Endothelial cell (in vitro differentiated cells): ENCODE measurements around the gene DCLK2. TPM values are rescaled to one million over a fixed set of nuclear protein-coding genes. Genes with fewer than 3 reads are reported as not detected.

Experiments used
- DNase-seq: peaks from one replicate; pipeline ENCODE4 v3.0.0; 2021; ENCODE audit warnings: low spot score
- H3K27ac Mint-ChIP-seq: one replicate; pipeline ENCODE4 v1.8.0; 2021; ENCODE audit warnings: mixed read lengths, inconsistent platforms; ENCODE audit not compliant: unreplicated experiment
- H3K27me3 Mint-ChIP-seq: one replicate; pipeline ENCODE4 v1.8.0; 2021; ENCODE audit warnings: mild to moderate bottlenecking, moderate library complexity, mixed read lengths, inconsistent platforms; ENCODE audit not compliant: unreplicated experiment
- H3K36me3 Mint-ChIP-seq: one replicate; pipeline ENCODE4 v1.8.0; 2021; ENCODE audit warnings: mild to moderate bottlenecking, low read depth, mixed read lengths, inconsistent platforms; ENCODE audit not compliant: unreplicated experiment
- H3K4me1 Mint-ChIP-seq: one replicate; pipeline ENCODE4 v1.8.0; 2021; ENCODE audit warnings: mild to moderate bottlenecking, mixed read lengths, inconsistent platforms; ENCODE audit not compliant: unreplicated experiment
- H3K4me3 Mint-ChIP-seq: one replicate; pipeline ENCODE4 v1.8.0; 2021; ENCODE audit warnings: mild to moderate bottlenecking, mixed read lengths, inconsistent platforms; ENCODE audit not compliant: unreplicated experiment
- H3K9me3 Mint-ChIP-seq: one replicate; pipeline ENCODE4 v1.8.0; 2021; ENCODE audit warnings: mixed read lengths, inconsistent platforms; ENCODE audit not compliant: unreplicated experiment
- total RNA-seq: library from RNA; stranded (reverse); fragmentation: NEBNext Ultra II Directional; extraction: Animal tissue kit (Norgen Biotek cat#: 25700); gene quantifications from one replicate; pipeline ENCODE4 v1.2.1, GENCODE V29; 2021; ENCODE audit not compliant: unreplicated experiment
- TF ChIP-seq, protein P1 (sequence below): fragments of 200-600 bp; sonication (generic); IDR thresholded peaks from one replicate; pipeline ENCODE4 v1.5.0; 2021; ENCODE audit warnings: antibody characterized with exemption; ENCODE audit not compliant: unreplicated experiment

DCLK2 gene
- total RNA-seq, 1 donor from 2014 or later, result 7.8 TPM

DNA sequence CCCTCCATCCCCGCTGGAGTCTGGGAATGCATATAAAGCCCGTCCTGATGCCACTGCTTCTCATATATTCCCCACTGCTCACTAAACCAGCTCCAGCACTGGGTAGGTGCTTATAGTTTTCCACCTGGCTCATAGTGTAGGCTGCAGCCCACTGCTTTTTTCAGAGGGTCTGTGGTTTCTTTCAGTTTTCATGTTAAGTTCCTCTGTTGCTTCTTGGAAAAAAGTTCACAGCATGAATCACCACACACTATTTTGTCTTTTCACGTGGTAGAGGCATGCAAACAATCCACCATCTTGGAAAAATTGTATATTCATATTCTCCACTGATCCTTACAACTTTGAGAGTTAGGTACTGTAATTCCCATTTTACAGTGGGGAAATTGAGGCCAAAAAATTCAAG lies 39.4 kb downstream of the DCLK2 start:
- TF ChIP-seq, protein P1, sequence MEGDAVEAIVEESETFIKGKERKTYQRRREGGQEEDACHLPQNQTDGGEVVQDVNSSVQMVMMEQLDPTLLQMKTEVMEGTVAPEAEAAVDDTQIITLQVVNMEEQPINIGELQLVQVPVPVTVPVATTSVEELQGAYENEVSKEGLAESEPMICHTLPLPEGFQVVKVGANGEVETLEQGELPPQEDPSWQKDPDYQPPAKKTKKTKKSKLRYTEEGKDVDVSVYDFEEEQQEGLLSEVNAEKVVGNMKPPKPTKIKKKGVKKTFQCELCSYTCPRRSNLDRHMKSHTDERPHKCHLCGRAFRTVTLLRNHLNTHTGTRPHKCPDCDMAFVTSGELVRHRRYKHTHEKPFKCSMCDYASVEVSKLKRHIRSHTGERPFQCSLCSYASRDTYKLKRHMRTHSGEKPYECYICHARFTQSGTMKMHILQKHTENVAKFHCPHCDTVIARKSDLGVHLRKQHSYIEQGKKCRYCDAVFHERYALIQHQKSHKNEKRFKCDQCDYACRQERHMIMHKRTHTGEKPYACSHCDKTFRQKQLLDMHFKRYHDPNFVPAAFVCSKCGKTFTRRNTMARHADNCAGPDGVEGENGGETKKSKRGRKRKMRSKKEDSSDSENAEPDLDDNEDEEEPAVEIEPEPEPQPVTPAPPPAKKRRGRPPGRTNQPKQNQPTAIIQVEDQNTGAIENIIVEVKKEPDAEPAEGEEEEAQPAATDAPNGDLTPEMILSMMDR, result no peak
- peaks cover 4% of the 10 kb centered on the region for H3K27me3 Mint-ChIP-seq
- H3K4me3 Mint-ChIP-seq, result no peak overlapping the region
- no peaks in the 10 kb centered on the region for H3K4me1 Mint-ChIP-seq
- no peaks in the 10 kb centered on the region for H3K9me3 Mint-ChIP-seq
- H3K36me3 Mint-ChIP-seq, result no peaks in the 10 kb centered on the region
- no peak overlapping the region for H3K27ac Mint-ChIP-seq
- DNase-seq, result no peak

DNA sequence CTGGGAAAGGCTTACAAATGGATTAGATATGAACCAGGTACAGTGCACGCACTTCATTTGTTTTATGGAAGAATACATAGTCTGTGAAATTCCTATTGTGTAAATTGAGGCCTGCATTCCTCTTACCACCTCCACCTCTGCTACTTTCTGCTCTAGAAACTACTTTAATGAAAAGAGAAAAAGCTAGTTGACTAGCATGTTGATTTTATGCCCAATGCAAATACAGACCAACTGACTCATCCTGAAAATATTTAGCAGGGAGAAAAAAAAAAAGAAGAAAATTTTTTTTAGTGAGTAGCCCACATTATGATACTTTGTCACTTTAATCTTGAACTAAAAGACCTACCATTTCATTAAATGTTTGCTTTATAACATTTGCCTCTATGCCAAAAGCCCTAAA lies 41.2 kb downstream of the DCLK2 start:
- no peak overlapping the region for H3K4me3 Mint-ChIP-seq
- no peaks in the 10 kb centered on the region for H3K36me3 Mint-ChIP-seq
- H3K9me3 Mint-ChIP-seq, result no peaks in the 10 kb centered on the region
- no peak overlapping the region for H3K27ac Mint-ChIP-seq
- TF ChIP-seq, protein P1, result no peak
- H3K27me3 Mint-ChIP-seq, result peaks cover 4% of the 10 kb centered on the region
- no peaks in the 10 kb centered on the region for H3K4me1 Mint-ChIP-seq
- no peak for DNase-seq

DNA sequence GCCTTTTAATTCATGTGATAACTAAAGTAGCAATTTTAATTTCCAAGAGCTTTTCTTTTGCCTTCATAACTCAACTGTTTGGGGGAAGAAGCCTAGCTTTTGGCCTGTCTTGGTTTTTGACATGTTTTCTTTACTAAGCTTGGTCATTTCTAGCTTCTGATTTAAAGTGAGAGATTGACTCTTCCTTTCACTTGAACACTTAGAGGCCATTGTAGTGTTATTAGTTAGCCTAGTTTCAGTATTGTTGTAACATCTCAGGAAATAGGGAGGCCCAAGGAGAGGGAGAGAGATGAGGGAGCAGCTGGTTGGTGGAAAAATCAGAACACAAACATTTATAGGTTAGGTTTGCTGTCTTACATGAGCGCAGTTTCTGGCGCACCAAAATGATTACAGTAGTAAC lies 44.8 kb downstream of the DCLK2 start:
- H3K27ac Mint-ChIP-seq, result no peak overlapping the region
- no peaks in the 10 kb centered on the region for H3K27me3 Mint-ChIP-seq
- H3K4me3 Mint-ChIP-seq, result no peak overlapping the region
- DNase-seq, result no peak
- no peaks in the 10 kb centered on the region for H3K36me3 Mint-ChIP-seq
- no peaks in the 10 kb centered on the region for H3K4me1 Mint-ChIP-seq
- TF ChIP-seq, protein P1, result no peak
- H3K9me3 Mint-ChIP-seq, result no peaks in the 10 kb centered on the region

DNA sequence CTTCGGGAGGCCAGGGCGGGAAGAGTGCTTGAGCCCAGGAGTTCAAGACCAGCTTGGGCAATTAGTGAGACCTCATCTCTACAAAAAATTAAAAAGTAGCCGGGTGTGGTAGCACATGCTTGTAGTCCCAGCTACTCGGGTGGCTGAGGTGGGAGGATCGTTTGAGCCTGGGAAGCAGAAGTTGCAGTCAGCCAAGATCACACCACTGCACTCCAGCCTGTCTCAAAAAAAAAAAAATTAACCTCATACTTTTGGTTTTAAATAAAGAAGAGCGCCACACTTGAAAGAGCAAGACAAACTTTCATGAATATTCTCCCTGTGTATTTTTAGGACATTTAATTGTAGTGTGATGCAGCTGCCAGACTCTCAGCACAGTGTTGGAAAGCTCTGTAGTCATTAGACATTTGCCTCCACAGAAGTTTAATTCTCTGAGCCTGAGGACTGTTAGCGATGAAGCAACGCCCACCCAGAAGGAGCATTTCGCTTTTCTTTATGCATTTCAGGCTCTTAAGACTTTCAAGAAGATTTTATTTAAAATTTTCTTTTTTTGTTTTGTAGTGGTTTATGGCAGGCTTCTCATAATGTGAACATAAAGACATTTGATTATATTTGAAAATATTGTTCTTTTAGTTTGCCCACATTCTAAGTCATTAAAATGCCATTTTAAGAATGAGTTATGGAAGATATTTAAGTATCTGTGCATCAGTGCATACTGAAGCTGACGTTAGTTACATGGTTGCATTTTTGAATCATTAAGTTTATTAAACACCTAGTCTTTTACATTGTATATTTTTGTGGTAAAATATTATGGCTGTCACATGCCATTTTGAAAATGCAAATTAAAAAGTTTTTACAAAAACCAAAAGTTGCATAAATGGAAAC lies 45.8 kb downstream of the DCLK2 start:
- Mint-ChIP-seq H3K9me3 (no peaks in the 10 kb centered on the region), H3K27ac (no peak overlapping the region), H3K4me1 (no peaks in the 10 kb centered on the region), H3K27me3 (no peaks in the 10 kb centered on the region), H3K36me3 (no peaks in the 10 kb centered on the region), H3K4me3 (no peak overlapping the region)
- DNase-seq, result no peak
- TF ChIP-seq, protein P1, result no peak

DNA sequence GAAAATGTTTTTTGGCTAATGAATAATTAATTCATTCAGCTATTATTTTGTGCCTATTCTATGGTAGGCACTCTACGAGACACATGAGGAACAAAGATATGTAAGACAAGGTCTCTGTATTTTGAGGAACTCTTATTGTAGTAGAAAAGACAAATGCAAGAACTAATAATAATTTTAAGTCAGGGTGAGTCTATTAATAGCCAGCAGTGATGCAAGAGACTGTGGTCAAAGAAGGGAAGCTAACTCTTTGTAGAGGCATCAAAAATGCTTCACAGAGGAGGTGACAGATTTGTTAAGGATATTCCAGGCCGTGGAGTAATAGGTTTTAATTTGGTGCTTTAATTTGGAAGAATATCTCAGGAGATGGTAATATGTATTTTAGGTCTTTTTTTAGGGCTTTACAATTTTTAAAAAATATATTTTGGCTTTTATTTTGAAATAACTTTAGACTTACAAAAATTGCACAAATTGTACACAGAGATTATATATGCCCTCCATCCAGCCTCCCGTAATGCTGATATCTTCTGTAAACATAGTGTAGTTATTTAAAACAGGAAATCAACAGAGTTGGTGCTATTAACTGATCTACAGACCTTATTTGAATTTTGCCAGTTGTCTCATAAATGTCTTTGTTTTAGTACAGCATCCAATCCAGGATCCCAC lies 48.1 kb downstream of the DCLK2 start:
- H3K4me1 Mint-ChIP-seq, result no peaks in the 10 kb centered on the region
- no peaks in the 10 kb centered on the region for H3K27me3 Mint-ChIP-seq
- H3K4me3 Mint-ChIP-seq, result no peak overlapping the region
- no peaks in the 10 kb centered on the region for H3K9me3 Mint-ChIP-seq
- H3K27ac Mint-ChIP-seq, result no peak overlapping the region
- no peak for DNase-seq
- TF ChIP-seq, protein P1, result no peak
- H3K36me3 Mint-ChIP-seq, result no peaks in the 10 kb centered on the region
